Colonic mucosa (tissue), 4 donors: Measurements from ENCODE around the gene NMS. TPM values are rescaled to one million over a fixed set of nuclear protein-coding genes. Genes with fewer than 3 reads are reported as not detected.
A peak's percentile ranks its signal among the peaks of the same experiment; 100 is the strongest.

Source experiments
- DNase-seq: peaks from one replicate; pipeline ENCODE4 v3.0.0-alpha.2; 2020
- H3K27ac ChIP-seq: fragments of 200-600 bp; one replicate; pipeline ENCODE4 v1.8.0; 2021
- H3K27me3 ChIP-seq: fragments of 200-600 bp; one replicate; pipeline ENCODE4 v1.8.0; 2021
- H3K36me3 ChIP-seq: fragments of 200-600 bp; one replicate; pipeline ENCODE4 v1.8.0; 2021
- H3K4me1 ChIP-seq: fragments of 200-600 bp; one replicate; pipeline ENCODE4 v1.8.0; 2021; ENCODE audit warnings: mild to moderate bottlenecking
- H3K4me3 ChIP-seq: fragments of 200-600 bp; one replicate; pipeline ENCODE4 v1.8.0; 2021
- H3K9ac ChIP-seq, 2 donors: one replicate each; pipeline ENCODE4 v1.7.0; 2013; ENCODE audit warnings: control low read depth in 2 of 2, low read depth in 2 of 2, low read length in 2 of 2
- H3K9me3 ChIP-seq: fragments of 200-600 bp; one replicate; pipeline ENCODE4 v1.8.0; 2021
- CTCF ChIP-seq: fragments of 200-600 bp; IDR thresholded peaks from one replicate; pipeline ENCODE4 v1.8.0; 2022; ENCODE audit warnings: antibody characterized with exemption, mild to moderate bottlenecking
- intact Hi-C: fragments of 100-400 bp; cut with DNase I; formaldehyde crosslinking; loops from one replicate; pipeline ENCODE4 v1.14.1; 2022
- total RNA-seq, 2 donors: library from RNA; stranded (reverse); fragmentation: NEBNext Ultra II Directional in 1 of 2; extraction: Animal tissue kit (Norgen Biotek cat#: 25700) in 1 of 2; gene quantifications; one replicate each; pipeline ENCODE4 v1.2.1, GENCODE V29; 2021
- donor health status: healthy.
- donor health status: DM: no; HTN: no; CAD: no.
- donor health status: DM: no; HTN: no; CAD: no.

Gene NMS
- not detected for total RNA-seq

DNA sequence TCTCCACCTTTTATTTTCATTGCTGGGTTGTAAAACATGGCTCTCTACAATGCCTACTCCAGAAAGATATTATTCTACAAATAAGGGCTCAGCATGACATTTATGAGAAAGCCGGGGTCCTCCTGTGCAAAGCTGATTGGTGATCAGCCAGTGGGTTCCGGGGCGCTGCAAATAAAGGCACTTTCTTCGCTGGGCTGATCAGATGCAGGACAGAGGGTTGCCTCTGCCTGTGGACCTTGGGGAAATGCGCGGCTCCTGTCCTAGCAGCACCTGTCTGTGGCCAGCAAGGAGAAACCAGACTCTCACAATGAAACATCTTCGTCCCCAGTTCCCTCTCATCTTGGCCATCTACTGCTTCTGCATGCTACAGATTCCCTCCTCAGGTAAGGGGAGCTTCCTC lies at the start of gene NMS:
Gene NMS (plus strand): TSS at position 301 of the 400 bp plus-strand sequence. CDS start 7 bp downstream, at position 308.
- intact Hi-C loops: no loop called here
- no peaks in the 10 kb centered on the region for H3K9me3 ChIP-seq
- H3K4me3 ChIP-seq: no peak within 1 kb of the TSS
- no peak within 1 kb of the TSS for H3K9ac ChIP-seq
- H3K36me3 ChIP-seq: no peaks in the 10 kb centered on the region
- H3K27me3 ChIP-seq: no peaks in the 10 kb centered on the region
- H3K4me1 ChIP-seq: no peaks in the 10 kb centered on the region
- no peak within 1 kb of the TSS for H3K27ac ChIP-seq
- no peak for TF ChIP-seq CTCF
- no peak for DNase-seq

- H3K4me3 ChIP-seq: no peak overlapping the region
- no peaks in the 10 kb centered on the region for H3K36me3 ChIP-seq
- no peak for DNase-seq
- no peaks in the 10 kb centered on the region for H3K27me3 ChIP-seq
- peak; percentile 18 for TF ChIP-seq CTCF
- no peak overlapping the region for H3K9ac ChIP-seq
- no peaks in the 10 kb centered on the region for H3K9me3 ChIP-seq
- H3K27ac ChIP-seq: no peak overlapping the region
- intact Hi-C loops: no loop called here
- H3K4me1 ChIP-seq: no peaks in the 10 kb centered on the region
These were observed 47.8 kb upstream of the NMS start for GRCh38 chr2:100422320-100423055.

DNA sequence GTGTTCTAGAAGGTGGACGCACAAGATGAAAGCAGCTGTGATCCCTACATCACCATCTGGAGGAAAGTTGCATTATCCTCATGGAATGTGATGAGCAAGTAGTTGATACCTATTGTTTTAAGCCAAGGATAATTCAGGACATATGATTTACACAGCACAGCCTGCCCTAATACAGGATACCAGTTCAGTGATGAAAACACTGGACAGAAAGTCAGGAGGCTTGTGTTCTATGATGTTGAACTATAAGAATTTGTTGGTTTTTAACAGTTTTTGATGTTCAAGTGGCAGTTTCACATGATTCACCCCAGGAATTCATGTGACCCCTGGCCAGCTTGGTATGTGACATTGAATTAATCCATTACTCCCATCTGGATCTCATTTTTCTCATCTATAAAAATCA lies 46.7 kb upstream of the NMS start:
- Histone ChIP-seq H3K27me3 (no peaks in the 10 kb centered on the region), H3K27ac (no peak overlapping the region), H3K36me3 (no peaks in the 10 kb centered on the region), H3K4me3 (no peak overlapping the region), H3K9me3 (no peaks in the 10 kb centered on the region), H3K4me1 (no peaks in the 10 kb centered on the region), H3K9ac (no peak overlapping the region)
- no peak for DNase-seq
- TF ChIP-seq CTCF: no peak
- intact Hi-C loops: no loop called here

DNA sequence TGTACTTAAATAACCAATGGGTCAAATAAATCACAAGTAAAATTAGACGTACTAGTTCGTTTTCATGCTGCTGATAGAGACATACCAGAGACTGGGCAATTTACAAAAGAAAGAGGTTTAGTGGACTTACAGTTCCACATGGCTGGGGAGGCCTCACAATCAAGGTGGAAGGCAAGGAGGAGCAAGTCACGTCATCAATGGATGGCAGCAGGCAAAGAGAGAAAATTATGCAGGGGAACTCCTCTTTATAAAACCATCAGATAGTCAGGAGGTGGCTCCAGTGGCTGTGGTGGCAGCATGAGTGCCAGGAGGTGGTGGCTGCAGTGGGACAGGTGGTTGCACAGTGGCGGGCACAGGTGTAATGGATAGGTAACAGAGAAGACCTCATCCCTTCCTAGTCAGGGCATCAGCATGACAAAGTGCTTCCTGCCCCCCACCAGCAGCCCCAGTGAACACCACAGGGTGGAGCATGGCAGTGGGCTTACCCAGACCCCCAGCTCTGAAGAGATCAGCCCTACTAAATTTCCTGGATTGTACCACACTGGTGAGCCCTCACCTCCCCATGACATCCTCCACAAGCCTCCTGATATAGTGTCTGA lies 45.9 kb upstream of the NMS start:
- TF ChIP-seq CTCF: no peak
- H3K9ac ChIP-seq: no peak overlapping the region
- H3K4me1 ChIP-seq: no peaks in the 10 kb centered on the region
- no peaks in the 10 kb centered on the region for H3K27me3 ChIP-seq
- H3K4me3 ChIP-seq: no peak overlapping the region
- DNase-seq: no peak
- no peaks in the 10 kb centered on the region for H3K36me3 ChIP-seq
- intact Hi-C loops: no loop called here
- no peak overlapping the region for H3K27ac ChIP-seq
- no peaks in the 10 kb centered on the region for H3K9me3 ChIP-seq

DNA sequence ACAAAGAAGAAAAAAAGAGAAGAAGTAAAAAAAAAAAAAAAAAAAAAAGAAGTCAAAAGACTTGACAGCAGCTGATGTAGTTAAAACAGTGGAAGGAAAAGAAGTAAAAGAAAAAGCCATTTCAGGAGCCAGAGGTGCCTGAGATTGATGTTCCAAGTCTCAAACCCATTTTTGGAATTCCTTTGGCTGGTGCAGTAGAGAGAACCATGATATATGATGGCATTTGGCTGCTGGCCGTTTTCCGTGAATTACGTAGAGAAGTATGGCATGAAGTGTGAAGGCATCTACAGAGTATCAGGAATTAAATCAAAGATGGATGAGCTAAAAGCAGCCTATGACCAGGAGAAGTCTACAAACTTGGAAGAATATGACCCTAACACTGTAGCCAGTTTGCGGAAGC lies 45.2 kb upstream of the NMS start:
- no peaks in the 10 kb centered on the region for H3K36me3 ChIP-seq
- no peak for DNase-seq
- no peaks in the 10 kb centered on the region for H3K4me1 ChIP-seq
- H3K4me3 ChIP-seq: no peak overlapping the region
- TF ChIP-seq CTCF: no peak
- no peak overlapping the region for H3K27ac ChIP-seq
- no peaks in the 10 kb centered on the region for H3K9me3 ChIP-seq
- no peak overlapping the region for H3K9ac ChIP-seq
- H3K27me3 ChIP-seq: no peaks in the 10 kb centered on the region
- intact Hi-C loops: no loop called here
